Chondrocyte (in vitro differentiated cells): ENCODE data around the gene LSM6. TPM values are rescaled to one million over a fixed set of nuclear protein-coding genes. Genes with fewer than 3 reads are reported as not detected.

Source experiments
- DNase-seq: peaks from one replicate; pipeline ENCODE4 v3.0.0; 2021; ENCODE audit warnings: mixed read lengths, low spot score
- H3K27ac Mint-ChIP-seq: one replicate; pipeline ENCODE4 v1.8.0; 2021; ENCODE audit warnings: mild to moderate bottlenecking, moderate library complexity, mixed read lengths; ENCODE audit not compliant: unreplicated experiment
- H3K27me3 Mint-ChIP-seq: 2 replicates; pipeline ENCODE4 v1.8.0; 2021; ENCODE audit warnings: low read depth, mixed read lengths
- H3K36me3 Mint-ChIP-seq: 2 replicates; pipeline ENCODE4 v1.8.0; 2021; ENCODE audit warnings: low read depth, mixed read lengths
- H3K4me1 Mint-ChIP-seq: 2 replicates; pipeline ENCODE4 v1.8.0; 2021; ENCODE audit warnings: low read depth, mild to moderate bottlenecking, mixed read lengths
- H3K4me3 Mint-ChIP-seq: one replicate; pipeline ENCODE4 v1.8.0; 2021; ENCODE audit warnings: mild to moderate bottlenecking, moderate library complexity, mixed read lengths; ENCODE audit not compliant: unreplicated experiment
- H3K9me3 Mint-ChIP-seq: 2 replicates; pipeline ENCODE4 v1.8.0; 2021; ENCODE audit warnings: low read depth, mixed read lengths
- CTCF ChIP-seq: fragments of 200-600 bp; sonication (generic); IDR thresholded peaks from 2 replicates; pipeline ENCODE4 v1.5.0; 2021; ENCODE audit warnings: antibody characterized with exemption, mild to moderate bottlenecking, moderate library complexity
- total RNA-seq: library from RNA; stranded (reverse); gene quantifications from 3 replicates; pipeline ENCODE4 v1.2.1, GENCODE V29; 2021

Gene LSM6
- total RNA-seq, 1 donor from 2014 or later, result 15.3 TPM

DNA sequence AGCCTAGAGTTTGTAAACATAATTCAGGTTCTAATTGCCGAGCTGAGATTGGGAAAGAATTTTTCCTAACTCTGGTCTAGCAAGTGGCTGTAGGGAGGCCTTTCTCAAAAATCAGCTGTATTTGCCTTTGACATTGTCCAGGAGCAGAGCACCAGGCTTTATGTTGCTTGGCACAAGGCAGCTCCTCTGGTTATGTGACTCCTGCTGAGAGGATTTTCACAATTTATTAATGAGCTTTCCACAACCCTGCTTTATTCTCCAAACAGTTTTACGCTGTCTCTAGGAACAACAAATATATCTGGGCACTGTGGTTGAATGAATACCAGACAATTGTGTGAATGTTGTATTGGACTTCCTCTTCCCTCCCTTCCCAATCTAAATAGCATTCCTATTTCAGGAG, 14.9 kb downstream of the LSM6 start:
- H3K36me3 Mint-ChIP-seq, result peaks cover 17% of the 10 kb centered on the region
- no peaks in the 10 kb centered on the region for H3K27me3 Mint-ChIP-seq
- TF ChIP-seq CTCF, result no peak
- H3K4me3 Mint-ChIP-seq, result no peak overlapping the region
- H3K9me3 Mint-ChIP-seq, result no peaks in the 10 kb centered on the region
- no peak overlapping the region for H3K27ac Mint-ChIP-seq
- peaks cover 6% of the 10 kb centered on the region for H3K4me1 Mint-ChIP-seq
- DNase-seq, result no peak

DNA sequence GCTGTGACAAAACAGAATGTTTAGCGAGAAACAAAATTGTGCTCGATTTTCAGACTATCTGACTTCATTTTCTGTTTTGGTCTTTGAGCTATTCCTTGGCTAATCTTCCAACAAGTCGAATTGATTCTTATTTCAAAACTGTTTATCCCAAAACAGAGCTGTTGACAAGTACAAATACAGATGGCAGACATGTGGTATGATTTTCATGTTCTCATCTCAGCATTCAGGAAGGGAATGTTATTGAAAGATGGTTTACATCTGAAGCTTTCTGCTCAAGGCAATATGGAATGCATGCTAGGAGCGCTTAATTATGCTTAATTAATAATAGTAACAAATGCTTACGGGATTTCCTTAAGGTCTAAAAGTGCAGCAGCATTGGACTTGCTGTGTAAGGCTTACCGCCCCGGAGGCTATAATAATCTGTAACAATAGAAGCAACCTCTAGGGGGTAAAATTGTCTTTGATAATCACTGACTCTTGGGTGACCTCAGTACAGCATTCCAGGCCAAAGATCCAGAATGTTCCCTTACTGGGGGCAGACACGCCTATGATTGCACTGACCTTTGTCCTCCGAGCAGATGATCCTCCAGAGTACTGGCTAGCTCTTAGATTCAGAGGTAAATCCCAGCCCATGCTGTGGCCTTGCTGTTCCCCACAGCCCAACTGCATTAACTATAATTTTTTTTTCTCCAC, 16.4 kb downstream of the LSM6 start:
- no peak for TF ChIP-seq CTCF

DNA sequence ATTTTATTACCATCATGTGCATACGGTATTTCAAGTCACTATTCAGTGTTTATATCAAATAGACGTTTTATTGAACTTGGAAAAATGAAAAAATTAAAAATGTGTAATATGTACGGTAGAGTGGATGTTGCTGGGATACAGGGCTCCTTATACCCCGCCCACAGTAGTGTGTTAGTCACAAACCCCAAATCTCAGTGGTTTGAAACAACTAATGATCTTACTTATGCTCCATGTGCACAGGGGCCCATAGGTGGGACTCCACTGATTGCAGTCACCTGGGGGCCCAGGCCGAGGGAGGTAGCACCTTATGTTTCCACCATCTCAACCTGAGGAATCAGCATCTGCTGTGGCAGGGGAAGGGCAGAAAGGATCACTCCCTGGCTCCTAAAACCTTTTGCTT, 18.1 kb downstream of the LSM6 start:
- Mint-ChIP-seq H3K27me3 (no peaks in the 10 kb centered on the region), H3K36me3 (peaks cover 11% of the 10 kb centered on the region), H3K4me1 (no peaks in the 10 kb centered on the region), H3K4me3 (no peak overlapping the region), H3K9me3 (peaks cover under 1% of the 10 kb centered on the region), H3K27ac (no peak overlapping the region)
- DNase-seq, result no peak
- TF ChIP-seq CTCF, result no peak

More for the DNA sequence above, 16.4 kb downstream of the LSM6 start:
- peaks cover under 1% of the 10 kb centered on the region for H3K4me1 Mint-ChIP-seq
- H3K27me3 Mint-ChIP-seq, result no peaks in the 10 kb centered on the region
- H3K27ac Mint-ChIP-seq, result no peak overlapping the region
- no peak for DNase-seq
- no peak overlapping the region for H3K4me3 Mint-ChIP-seq
- no peaks in the 10 kb centered on the region for H3K9me3 Mint-ChIP-seq
- peaks cover 15% of the 10 kb centered on the region for H3K36me3 Mint-ChIP-seq

DNA sequence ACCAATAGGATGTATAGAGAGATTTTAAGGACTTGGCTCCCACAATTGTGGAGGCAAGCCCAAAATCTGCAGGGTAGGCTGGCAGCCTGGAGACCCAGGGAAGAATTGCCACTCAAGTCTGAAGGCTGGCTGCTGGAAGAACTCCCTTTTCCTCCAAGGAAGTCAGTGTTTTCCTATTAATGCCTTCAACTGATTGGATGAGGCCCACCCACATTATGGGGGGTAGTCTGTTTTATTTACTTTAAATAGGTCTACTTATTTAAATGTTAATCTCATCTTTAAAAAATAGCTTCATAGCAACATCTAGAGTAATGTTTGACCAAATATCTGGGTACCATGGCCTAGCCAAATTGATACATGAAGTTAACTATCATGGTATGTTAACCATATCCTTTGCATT, 18.7 kb downstream of the LSM6 start:
- no peak for TF ChIP-seq CTCF
- DNase-seq, result no peak
- H3K4me3 Mint-ChIP-seq, result no peak overlapping the region
- H3K36me3 Mint-ChIP-seq, result peaks cover 11% of the 10 kb centered on the region
- H3K4me1 Mint-ChIP-seq, result no peaks in the 10 kb centered on the region
- H3K27ac Mint-ChIP-seq, result no peak overlapping the region
- no peaks in the 10 kb centered on the region for H3K27me3 Mint-ChIP-seq
- H3K9me3 Mint-ChIP-seq, result peaks cover 6% of the 10 kb centered on the region

- no peaks in the 10 kb centered on the region for H3K4me1 Mint-ChIP-seq
These were observed 27.1 kb downstream of the LSM6 start for GRCh38 chr4:146202665-146203064.

More at GRCh38 chr4:146202665-146203064, 27.1 kb downstream of the LSM6 start:
- Mint-ChIP-seq H3K9me3 (peaks cover 17% of the 10 kb centered on the region), H3K4me3 (no peak overlapping the region), H3K27me3 (no peaks in the 10 kb centered on the region), H3K36me3 (peaks cover 4% of the 10 kb centered on the region), H3K27ac (no peak overlapping the region)
- no peak for DNase-seq
- TF ChIP-seq CTCF, result no peak
